DMS114 treated with DMSO at 0.1 percent for 48 hours (cell line): ENCODE results near the gene METRNL.
A peak's percentile ranks its signal among the peaks of the same experiment; 100 is the strongest.

Experiments used
- DNase-seq: peaks from one replicate; lab custom pipeline; 2025; ENCODE audit not compliant: unreplicated experiment; lab: John Stamatoyannopoulos, UW

METRNL gene

DNA sequence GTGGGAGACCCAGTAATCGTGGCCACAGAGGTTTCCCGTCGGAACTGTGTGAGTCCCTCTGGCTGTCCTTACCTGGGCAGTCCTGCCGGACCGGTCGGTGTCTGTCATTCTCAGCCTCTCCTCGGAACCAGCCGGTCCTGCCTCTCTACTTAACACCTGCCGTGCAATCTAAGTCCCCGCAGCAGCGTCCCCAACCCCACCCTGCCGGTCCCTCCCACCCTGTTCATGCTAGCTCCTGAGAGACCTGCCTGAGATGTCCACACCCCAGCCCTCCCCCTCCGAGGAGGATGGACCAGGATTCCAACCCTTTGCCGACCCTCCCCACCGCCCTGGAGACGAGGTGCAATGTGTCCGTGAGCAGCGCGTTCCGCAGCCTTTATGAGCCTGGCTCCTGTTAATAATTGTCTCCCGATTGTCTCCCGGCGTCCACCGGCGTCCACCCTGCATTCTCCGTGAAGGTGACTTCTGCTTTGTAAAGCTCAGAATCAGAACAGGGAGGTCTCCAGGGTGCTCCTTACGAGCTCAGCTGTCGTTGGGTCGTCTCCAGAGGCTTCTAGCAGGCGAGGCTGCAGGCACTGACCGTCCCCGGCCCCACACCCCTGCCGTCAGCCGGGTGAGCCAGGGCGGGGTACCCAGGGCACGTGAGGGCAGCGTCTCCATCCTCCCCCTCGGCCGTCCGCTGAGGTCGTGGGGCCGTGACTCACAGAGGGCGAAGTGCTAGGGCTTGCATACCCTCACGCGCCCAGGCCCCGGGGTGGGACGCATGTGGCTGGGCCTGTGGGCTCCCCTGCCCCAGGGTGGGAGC is 10.1 kb downstream of the METRNL start:
- DNase-seq = no peak

DNA sequence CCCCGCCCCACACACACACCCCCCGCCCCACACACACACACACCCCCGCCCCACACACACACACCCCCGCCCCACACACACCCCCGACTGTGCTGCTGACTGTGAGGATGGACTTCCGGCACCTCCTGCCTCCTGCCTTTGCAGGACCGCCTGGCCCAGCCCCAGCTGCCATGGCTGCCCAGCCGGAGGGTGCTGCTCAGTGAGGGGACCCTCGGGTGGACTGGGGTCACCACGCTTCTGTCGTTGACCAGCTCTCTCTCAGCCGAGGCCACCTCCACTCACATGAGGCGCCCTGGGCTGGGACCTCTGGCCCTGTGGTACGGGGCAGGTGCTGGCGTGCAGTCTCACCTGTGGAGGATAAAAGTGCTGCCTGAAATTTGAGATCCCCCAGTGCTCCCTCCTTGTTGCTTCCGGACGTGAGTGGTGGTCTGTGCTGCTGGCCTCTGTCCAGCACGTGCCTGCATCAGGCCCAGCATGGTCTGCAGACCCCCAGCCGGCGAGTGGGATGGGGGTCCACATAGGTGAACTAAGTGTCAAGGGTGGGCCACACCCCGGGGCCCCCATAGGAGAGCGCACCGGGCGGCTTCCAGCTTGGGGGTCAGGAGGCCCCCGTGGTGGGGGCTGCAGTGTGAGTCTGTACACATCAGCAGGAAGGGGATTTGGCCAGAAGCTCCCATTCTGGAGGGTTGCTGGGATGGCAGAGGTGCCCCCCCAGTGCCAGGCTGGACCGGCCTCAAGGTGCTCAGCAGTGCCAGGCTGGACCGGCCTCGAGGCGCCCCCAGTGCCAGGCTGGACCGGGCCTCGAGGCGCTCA is 11.2 kb downstream of the METRNL start:
- no peak for DNase-seq

DNA sequence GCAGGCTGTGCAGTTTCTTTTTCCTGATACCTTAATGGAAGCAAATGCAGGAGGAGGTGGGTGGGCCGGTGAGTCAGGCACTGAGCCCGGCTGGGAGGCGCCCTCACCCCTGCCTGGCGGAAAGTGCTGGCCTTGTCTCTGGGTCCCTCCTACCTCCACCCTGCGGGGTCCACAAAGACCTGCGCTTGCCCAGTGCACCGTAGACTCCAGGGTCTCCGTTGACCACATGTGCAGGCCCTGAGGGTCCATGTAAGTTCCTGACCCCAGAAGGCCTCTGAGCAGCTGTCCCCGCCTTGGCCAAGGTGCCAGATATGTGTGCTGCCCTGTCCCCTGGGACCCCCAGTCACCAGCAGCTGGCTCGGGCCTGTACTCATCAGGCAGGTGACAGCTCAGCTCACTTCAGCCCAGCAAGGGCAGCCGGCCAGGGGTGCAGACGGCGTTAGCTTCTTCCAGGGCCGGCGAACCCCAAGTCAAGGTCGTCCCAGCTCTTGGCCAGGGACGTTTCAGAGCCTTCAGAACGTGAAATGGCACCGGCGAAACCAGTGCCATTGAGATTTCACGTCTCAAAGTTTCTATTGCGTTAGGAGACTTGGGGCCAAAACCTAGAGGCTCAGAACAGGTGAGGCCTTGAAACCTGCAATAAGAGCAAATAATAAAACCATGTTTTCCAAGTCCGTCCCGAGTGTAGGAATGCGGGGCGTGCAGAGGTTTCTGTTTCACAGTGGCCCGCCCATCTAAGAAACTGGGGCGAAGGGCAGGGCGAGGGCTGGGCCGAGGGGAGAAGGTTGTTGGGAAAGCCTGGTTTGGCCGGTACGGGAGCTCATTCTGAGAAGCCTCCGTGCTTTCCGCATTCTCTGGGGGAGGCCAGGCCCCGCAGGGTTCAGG is 12.1 kb downstream of the METRNL start:
- no peak for DNase-seq

GRCh38 chr17:83092186-83092585 is 12.8 kb downstream of the METRNL start:
- DNase-seq = no peak

GRCh38 chr17:83092931-83093330 is 13.5 kb downstream of the METRNL start:
- no peak for DNase-seq

GRCh38 chr17:83093506-83093905 is 14.1 kb downstream of the METRNL start:
- no peak for DNase-seq

DNA sequence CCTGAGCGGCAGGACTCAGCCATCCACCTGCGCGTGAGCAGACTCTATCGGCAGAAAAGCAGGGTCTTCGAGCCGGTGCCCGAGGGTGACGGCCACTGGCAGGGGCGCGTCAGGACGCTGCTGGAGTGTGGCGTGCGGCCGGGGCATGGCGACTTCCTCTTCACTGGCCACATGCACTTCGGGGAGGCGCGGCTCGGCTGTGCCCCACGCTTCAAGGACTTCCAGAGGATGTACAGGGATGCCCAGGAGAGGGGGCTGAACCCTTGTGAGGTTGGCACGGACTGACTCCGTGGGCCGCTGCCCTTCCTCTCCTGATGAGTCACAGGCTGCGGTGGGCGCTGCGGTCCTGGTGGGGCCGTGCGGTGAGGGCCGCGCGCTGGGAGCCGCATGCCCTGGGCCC is 14.9 kb downstream of the METRNL start:
- no peak for DNase-seq

DNA sequence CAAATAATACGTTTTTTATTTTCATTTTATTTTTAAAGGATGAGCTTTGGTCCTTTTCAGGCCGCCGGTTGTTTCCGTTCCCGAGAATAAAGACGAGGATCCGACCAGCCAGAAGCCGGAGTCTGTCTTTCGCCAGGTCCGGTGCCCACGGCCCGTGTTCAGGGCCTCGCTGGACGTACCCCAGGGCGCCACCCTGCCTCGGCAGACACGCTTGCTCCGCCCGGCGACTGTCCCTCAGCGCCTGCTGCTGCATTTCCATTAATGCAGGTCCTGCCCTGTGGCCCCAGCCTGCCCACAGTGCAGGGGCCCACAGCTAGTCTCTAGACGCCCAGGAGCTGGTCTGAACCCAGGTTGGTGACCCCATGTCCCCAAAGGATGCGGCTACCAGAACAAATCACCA is 15.6 kb downstream of the METRNL start:
- no peak for DNase-seq

- no peak for DNase-seq
Measured at GRCh38 chr17:83096401-83097224, 17.2 kb downstream of the METRNL start.

DNA sequence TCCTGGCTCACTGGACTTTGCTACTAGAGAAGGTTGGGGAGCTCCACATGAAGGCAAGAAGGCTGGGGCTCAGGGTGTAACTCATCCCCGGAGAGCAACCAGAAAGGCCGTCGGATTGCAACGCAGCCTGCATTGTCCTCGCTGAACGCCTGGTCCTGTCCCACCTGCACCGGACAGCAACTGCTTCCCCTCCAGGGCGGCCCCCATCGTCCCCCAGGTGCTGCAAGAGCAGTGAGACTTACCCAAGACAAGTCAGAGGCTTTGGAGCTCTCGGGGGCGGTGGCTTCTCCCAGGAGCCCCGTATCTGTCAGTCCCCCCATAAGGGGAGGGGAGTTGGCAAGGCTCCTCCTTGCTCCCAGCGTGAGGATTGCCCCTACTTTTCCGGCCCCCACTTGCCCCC is 18.4 kb downstream of the METRNL start:
- DNase-seq = no peak

DNA sequence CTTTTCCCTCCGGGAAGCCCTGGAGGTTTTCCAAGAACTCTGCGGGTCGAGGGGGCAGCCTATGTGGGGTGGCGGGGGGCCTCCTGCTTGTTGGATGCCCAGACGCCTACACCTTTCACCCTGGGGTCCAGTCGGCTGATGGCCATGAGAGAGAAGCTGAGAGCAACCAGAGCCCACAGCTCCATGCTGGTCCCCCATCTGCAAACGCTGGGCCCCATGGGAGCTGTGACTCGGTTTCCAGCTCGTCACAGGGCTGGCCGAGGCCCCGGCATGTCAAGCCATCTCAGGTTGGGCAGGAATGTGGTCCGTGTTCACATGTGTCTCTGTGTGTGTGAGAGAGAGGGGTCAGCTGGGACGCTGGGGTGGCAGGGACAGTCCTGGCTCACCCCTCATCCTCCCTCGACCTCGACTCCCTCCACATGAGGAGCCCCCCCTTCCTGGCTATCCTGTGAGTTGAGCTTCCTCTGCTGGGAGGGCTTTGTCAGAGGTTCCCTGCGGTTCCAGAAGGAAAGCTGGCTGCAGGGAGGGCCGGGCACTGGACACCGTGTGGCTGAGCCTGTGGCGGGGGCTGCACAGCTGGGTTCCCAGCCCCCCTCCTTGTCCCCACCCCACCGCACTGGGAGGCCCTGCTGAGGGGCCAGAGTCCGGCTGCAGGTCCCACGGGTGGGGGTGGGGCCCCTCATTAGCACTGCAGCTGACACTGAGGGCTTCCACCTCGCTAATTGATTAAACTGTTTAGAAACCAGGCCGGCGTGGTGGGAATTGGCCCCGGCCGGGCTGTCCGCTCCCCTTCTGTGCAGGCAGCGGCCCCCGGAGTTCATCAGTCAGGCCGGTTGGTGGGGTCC is 19.1 kb downstream of the METRNL start:
- DNase-seq = no peak

DNA sequence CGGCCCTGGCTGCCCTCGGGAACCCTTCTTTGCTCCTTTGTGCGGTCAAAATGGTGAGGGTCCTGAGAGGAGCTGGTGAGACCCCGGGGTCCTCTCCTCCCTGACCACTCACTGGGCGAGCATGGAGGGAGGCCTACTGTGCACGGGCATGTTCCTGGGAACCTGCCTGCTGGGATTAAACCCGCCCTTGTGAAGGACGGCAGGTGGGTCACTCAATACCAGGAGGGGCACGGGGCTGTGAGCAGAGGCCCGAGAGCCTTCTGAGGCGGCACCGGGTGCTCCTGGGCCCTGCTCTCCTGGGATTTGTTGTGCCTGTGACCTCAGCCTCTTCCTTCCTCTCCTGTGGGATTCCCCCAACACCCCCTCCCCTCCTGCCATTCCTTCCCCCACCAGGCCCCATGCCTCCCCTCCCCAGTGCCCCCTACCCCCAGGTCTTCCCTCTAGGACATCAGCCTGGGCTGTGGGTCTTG is 19.7 kb downstream of the METRNL start:
- DNase-seq = no peak

DNA sequence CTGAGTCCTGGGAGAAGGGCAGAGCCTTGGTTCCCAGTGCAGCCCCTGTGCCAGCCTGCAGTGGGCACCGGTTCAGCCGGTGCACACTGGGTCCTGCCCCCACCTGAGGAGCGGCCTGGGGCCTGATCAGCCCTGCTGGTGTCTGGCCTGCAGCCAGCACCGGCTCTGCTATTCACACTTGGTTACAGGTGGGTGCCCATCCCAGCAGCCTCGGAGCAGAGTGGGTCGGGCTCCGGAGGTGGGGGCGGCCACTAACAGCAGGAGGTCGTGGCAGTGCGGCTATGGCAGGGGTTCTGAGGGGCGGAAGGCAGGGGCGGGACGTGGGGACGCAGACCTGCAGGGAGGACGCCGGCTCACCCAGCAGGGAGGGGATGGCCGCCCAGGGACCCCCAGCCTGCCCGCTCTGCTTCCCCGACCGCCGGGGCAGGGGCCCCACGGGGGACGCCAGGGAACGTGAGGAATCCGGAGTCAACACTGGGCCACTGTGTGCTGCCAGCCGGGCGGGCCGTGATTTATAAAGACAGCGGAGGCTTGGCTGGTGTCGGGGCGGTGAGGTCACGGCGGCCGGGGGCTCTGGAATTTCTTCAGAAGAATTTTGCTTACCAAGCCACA is 20.3 kb downstream of the METRNL start:
- no peak for DNase-seq

DNA sequence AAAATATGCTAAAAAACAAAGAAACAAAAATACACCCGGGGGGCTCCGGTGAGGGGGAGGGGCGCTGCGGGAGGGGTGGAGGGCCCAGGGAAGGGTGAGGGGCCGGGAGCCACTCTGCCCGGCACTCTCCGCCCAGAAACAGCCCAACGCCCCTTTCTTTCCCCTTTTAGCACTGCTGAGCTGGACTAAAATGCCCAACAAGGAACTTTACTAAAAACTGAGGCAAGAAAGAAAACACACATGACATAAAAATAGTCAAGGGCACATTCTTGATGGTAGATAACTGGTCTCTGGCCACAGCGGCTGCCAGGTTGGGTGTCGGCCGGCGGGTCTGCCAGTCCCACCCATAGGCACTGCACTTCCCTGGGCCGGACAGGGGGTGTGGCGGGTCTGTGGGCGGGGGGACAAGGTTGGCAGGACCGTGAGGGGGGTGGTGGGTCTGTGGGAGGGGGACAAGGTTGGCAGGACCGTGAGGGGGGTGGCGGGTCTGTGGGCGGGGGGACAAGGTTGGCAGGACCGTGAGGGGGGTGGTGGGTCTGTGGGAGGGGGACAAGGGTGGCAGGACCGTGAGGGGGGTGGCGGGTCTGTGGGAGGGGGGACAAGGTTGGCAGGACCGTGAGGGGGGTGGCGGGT is 20.9 kb downstream of the METRNL start:
- DNase-seq = no peak

DNA sequence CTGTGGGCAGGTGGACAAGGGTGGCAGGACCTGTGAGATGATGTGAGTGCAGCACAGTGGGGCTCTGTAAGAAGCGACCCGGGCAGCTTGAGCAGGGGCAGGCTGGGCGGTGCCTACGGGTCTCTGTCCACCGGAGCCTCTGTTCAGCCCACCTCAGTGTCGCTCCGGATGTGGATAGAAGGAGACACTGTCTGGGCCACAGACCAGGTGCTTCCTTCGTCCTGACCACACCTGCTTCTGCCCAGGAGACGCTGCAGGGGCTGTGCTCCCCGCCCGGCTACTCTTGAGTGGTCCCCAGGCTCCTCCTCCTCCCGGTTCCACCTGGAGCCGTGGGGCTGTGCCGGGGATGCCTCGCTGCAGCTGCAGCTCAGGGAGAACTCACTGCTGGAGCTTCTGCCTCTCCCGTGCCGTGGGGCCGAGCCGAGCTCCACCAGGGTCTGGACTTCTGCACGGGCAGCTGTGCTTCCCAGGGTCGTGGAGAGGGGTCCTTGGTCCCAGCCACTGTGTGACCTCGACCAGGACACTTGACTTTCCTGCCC is 21.5 kb downstream of the METRNL start:
- DNase-seq = no peak

DNA sequence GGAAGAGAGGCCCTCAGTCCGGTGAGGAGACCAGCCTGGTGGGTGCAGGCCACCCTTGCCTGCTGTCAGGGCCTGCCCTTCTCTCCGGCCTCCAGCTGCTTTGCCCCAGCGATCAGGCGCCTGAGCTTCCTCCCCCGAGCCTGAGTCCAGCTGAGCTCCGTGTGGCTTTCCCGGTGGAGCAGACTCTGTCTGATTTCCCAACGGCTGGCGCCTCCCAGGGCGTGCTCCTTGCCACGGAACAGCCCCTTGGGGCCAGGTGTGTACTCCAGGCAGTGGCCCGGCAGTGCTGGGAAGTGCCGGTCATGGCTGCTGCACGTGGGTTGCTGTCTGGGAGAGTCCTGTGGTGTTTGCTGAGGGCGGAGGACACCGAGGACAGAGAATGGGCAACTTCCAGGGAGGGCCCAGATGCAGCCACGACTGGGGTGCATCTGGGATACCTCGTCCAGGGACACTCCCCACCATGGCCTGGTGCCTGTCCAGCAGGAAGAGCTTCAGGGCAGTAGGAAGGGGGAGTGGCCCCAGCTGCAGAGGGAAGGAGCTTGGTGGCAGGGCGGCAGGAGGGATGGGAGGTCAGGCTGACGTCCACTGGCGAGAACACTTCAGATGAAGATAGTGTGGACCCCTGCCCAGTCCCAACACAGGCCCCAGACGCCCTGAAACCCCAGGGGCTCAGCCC is 22.5 kb downstream of the METRNL start:
- DNase-seq = no peak

GRCh38 chr17:83103200-83103942 is 24.0 kb downstream of the METRNL start:
- peak; percentile 65 for DNase-seq
